ENCODE data around the gene PRPSAP1. TPM values are rescaled to one million over a fixed set of nuclear protein-coding genes. Genes with fewer than 3 reads are reported as not detected.
A peak's percentile ranks its signal among the peaks of the same experiment; 100 is the strongest.

Gene PRPSAP1
- total and polyA plus RNA-seq, 7 donors, result 34.7 to 70.3 (median 40.7) TPM

DNA sequence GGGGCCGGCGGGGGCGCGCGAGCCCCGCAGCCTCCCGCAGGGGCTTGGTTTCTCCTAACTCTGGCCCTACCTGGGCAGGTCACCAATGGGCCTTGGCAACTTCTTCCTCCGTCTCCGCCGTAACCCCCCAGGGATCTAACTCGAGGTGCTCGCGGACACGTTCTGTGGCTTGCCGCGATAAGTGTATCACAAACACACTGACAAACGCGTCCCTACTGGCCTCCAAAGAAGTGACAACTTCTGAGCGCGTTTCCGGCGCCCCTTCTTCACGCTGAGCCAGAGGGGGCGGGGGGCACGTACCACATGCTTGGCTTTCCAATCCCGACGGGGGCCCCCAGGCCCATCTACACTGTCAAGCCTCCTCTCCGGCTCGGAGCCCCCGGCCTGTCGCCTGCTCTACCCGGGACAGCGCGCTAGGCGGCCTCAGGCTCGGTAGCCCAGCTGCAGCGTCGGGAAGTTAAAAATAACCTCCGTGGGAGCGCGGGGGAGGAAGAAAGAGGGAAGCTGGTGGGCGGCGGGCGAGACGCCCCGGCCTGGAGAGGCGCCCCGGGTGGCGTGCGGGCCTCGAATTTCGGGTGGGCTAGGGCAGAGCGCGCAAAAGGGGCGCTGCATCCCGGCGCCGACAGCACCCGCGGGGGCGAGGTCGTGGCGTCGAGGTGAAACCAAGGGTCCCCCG is 30.0 kb upstream of the PRPSAP1 start:
- TF ChIP-seq, protein P1, sequence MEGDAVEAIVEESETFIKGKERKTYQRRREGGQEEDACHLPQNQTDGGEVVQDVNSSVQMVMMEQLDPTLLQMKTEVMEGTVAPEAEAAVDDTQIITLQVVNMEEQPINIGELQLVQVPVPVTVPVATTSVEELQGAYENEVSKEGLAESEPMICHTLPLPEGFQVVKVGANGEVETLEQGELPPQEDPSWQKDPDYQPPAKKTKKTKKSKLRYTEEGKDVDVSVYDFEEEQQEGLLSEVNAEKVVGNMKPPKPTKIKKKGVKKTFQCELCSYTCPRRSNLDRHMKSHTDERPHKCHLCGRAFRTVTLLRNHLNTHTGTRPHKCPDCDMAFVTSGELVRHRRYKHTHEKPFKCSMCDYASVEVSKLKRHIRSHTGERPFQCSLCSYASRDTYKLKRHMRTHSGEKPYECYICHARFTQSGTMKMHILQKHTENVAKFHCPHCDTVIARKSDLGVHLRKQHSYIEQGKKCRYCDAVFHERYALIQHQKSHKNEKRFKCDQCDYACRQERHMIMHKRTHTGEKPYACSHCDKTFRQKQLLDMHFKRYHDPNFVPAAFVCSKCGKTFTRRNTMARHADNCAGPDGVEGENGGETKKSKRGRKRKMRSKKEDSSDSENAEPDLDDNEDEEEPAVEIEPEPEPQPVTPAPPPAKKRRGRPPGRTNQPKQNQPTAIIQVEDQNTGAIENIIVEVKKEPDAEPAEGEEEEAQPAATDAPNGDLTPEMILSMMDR (IDR thresholded peaks at IDR 0.05), result peak in 2 of 4 experiments; percentile 25 to 35
- TF ChIP-seq EP300 (IDR thresholded peaks at IDR 0.05) (no peak), POLR2A (IDR thresholded peaks at IDR 0.05) (no peak), POLR2AphosphoS5 (IDR thresholded peaks at IDR 0.05) (no peak)
- Histone ChIP-seq H3K4me1 (peaks cover 0 to 46% (median 44%) of the 10 kb centered on the region in 4 donors), H3K4me3 (peak overlapping the region; percentile 32 to 62 (median 55)), H3K27ac (peak overlapping the region; percentile 75 to 86 (median 76)), H3K36me3 (no peaks in the 10 kb centered on the region), H3K9me3 (no peaks in the 10 kb centered on the region), H3K27me3 (peaks cover 7 to 32% (median 14%) of the 10 kb centered on the region in 3 donors)
- intact Hi-C loops (cut with DNase I), result loop anchor here (1.0 kb wide), 1 partner anchor 30 kb away; the partner anchor contains the start of gene PRPSAP1
- DNase-seq, result no peak
- 0% methylated on average over 65 of the region's 65 CpGs for WGBS, 2 donors

- TF ChIP-seq EP300 (IDR thresholded peaks at IDR 0.05) (no peak), POLR2AphosphoS5 (IDR thresholded peaks at IDR 0.05) (peak in 1 of 4 donors; percentile 34), POLR2A (IDR thresholded peaks at IDR 0.05) (no peak)
- TF ChIP-seq, protein P1 (IDR thresholded peaks at IDR 0.05), result no peak
- H3K4me1 ChIP-seq, result peaks cover 0 to 46% (median 44%) of the 10 kb centered on the region in 4 donors
- 1% methylated on average over 80 of the region's 80 CpGs for whole genome bisulfite sequencing, 2 donors
These were observed 29.3 kb upstream of the PRPSAP1 start for GRCh38 chr17:76382803-76383545.

DNA sequence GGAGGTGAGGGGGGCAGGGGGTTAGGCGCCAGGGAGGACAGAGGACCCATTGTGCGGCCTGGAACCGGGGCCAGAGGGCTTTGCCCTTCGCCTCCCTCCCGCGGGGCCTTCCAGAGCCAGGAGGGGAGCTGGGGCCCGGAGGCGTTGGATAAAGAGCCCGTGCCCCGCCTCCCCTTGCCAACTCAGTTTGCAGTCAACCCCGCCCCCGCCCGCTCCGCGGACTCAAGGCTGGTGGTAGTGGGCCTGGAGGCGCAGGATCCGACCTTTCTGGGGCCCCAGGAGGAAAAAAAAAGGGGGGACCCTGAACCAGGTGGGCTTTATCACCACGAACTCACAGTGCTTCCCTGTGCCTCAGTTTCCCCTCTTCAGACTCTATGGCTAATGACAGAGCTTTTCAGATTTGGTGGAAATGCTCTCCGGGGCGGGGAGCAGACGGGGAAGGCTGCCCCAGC is 28.7 kb upstream of the PRPSAP1 start:
- Histone ChIP-seq H3K4me3 (peak overlapping the region; percentile 32 to 62 (median 55)), H3K27ac (peak overlapping the region; percentile 75 to 86 (median 76)), H3K9me3 (no peaks in the 10 kb centered on the region), H3K4me1 (peaks cover 0 to 46% (median 44%) of the 10 kb centered on the region in 4 donors), H3K27me3 (peaks cover 7 to 32% (median 14%) of the 10 kb centered on the region in 3 donors), H3K36me3 (no peaks in the 10 kb centered on the region)
- TF ChIP-seq POLR2AphosphoS5 (IDR thresholded peaks at IDR 0.05) (no peak), EP300 (IDR thresholded peaks at IDR 0.05) (no peak), POLR2A (IDR thresholded peaks at IDR 0.05) (no peak)
- TF ChIP-seq, protein P1 (IDR thresholded peaks at IDR 0.05), result no peak
- intact Hi-C loops (cut with DNase I), result no loop called here
- WGBS, 2 donors, result 24 to 31% methylated on average over 21 of the region's 21 CpGs
- DNase-seq, result no peak

More at GRCh38 chr17:76382803-76383545, 29.3 kb upstream of the PRPSAP1 start:
- Histone ChIP-seq H3K27me3 (peaks cover 7 to 32% (median 14%) of the 10 kb centered on the region in 3 donors), H3K4me3 (peak overlapping the region; percentile 32 to 62 (median 55)), H3K9me3 (no peaks in the 10 kb centered on the region), H3K27ac (peak overlapping the region; percentile 75 to 86 (median 76)), H3K36me3 (no peaks in the 10 kb centered on the region)
- intact Hi-C loops (cut with DNase I), result no loop called here
- DNase-seq, result no peak

- H3K4me3 ChIP-seq, result peak overlapping the region in 2 of 4 donors; percentile 56 to 62
- 76 to 77% methylated on average over 19 of the region's 19 CpGs for WGBS, 2 donors
- no peak for DNase-seq
These were observed 28.1 kb upstream of the PRPSAP1 start for GRCh38 chr17:76381633-76382350.

More at GRCh38 chr17:76381633-76382350, 28.1 kb upstream of the PRPSAP1 start:
- Histone ChIP-seq H3K36me3 (no peaks in the 10 kb centered on the region), H3K9me3 (no peaks in the 10 kb centered on the region), H3K27me3 (peaks cover 7 to 32% (median 14%) of the 10 kb centered on the region in 3 donors), H3K4me1 (peaks cover 0 to 46% (median 43%) of the 10 kb centered on the region in 4 donors), H3K27ac (peak overlapping the region in 3 of 4 donors; percentile 75 to 86 (median 76))
- intact Hi-C loops (cut with DNase I), result no loop called here
- TF ChIP-seq EP300 (IDR thresholded peaks at IDR 0.05) (no peak), POLR2AphosphoS5 (IDR thresholded peaks at IDR 0.05) (no peak), POLR2A (IDR thresholded peaks at IDR 0.05) (no peak)
- TF ChIP-seq, protein P1 (IDR thresholded peaks at IDR 0.05), result no peak

All from sigmoid colon (tissue), 7 donors.